HepG2 (cell line): ENCODE results near the gene PTPN18. TPM values are rescaled to one million over a fixed set of nuclear protein-coding genes. Genes with fewer than 3 reads are reported as not detected.

Experiments used
- ELK4 ChIP-seq: sonication (generic); formaldehyde crosslinking; IDR thresholded peaks from 2 replicates; pipeline ENCODE4 v1.9.0; 2021; ENCODE audit warnings: missing genetic modification reagents, borderline replicate concordance
- GPN1 ChIP-seq: sonication (generic); formaldehyde crosslinking; IDR thresholded peaks from 2 replicates; pipeline ENCODE4 v1.5.1; 2020; ENCODE audit warnings: missing genetic modification reagents, borderline replicate concordance
- HMG20B ChIP-seq: conservative IDR thresholded peaks from 2 replicates; pipeline ENCODE4 v1.6.1; 2016; ENCODE audit warnings: missing genetic modification reagents, missing compliant biosample characterization
- ISL2 ChIP-seq: sonication (generic); formaldehyde crosslinking; IDR thresholded peaks from 2 replicates; pipeline ENCODE4 v1.5.0; 2020; ENCODE audit warnings: missing genetic modification reagents
- MAZ ChIP-seq, 2 experiments: sonication (generic) in 1 of 2; formaldehyde crosslinking in 1 of 2; IDR thresholded peaks; 2 replicates each; pipeline versions ENCODE4 v1.5.0 to v1.6.1; 2012 to 2020; ENCODE audit warnings: low read depth in 2 of 2, mild to moderate bottlenecking in 2 of 2, borderline replicate concordance in 1 of 2, improper control_type of control experiment in 1 of 2, low read length in 1 of 2, missing genetic modification reagents in 1 of 2, moderate library complexity in 1 of 2
- MTA1 ChIP-seq: sonication (generic); formaldehyde crosslinking; IDR thresholded peaks from 2 replicates; pipeline ENCODE4 v1.4.0; 2020; ENCODE audit warnings: missing genetic modification reagents, mild to moderate bottlenecking, borderline replicate concordance
- NFE2 ChIP-seq: sonication (generic); formaldehyde crosslinking; IDR thresholded peaks from 2 replicates; pipeline ENCODE4 v1.4.0; 2020; ENCODE audit warnings: missing genetic modification reagents
- SRSF4 ChIP-seq: fragments of 200-400 bp; formaldehyde crosslinking; IDR thresholded peaks from one replicate; pipeline ENCODE4 v1.6.1; 2018; ENCODE audit warnings: mild to moderate bottlenecking, low read depth, low read length, moderate library complexity; ENCODE audit not compliant: poor library complexity, severe bottlenecking
- TBL1XR1 ChIP-seq: fragments of 150-350 bp; IDR thresholded peaks from 2 replicates; pipeline ENCODE4 v1.6.1; 2014; ENCODE audit warnings: borderline replicate concordance, low read length; ENCODE audit not compliant: partially characterized antibody
- THAP9 ChIP-seq: sonication (generic); formaldehyde crosslinking; IDR thresholded peaks from 2 replicates; pipeline ENCODE4; 2020; ENCODE audit warnings: missing genetic modification reagents, mild to moderate bottlenecking, borderline replicate concordance
- ZFP41 ChIP-seq: sonication (generic); formaldehyde crosslinking; IDR thresholded peaks from 2 replicates; pipeline ENCODE4 v1.4.0; 2020; ENCODE audit warnings: mild to moderate bottlenecking, missing genetic modification reagents, borderline replicate concordance
- ZNF205 ChIP-seq: IDR thresholded peaks from 2 replicates; pipeline ENCODE4 v1.6.1; 2018; ENCODE audit warnings: missing biosample characterization, missing genetic modification reagents
- ZNF331 ChIP-seq: sonication (generic); formaldehyde crosslinking; IDR thresholded peaks from 2 replicates; pipeline ENCODE4 v1.4.0; 2020; ENCODE audit warnings: missing genetic modification reagents
- ZNF615 ChIP-seq: sonication (generic); formaldehyde crosslinking; IDR thresholded peaks from 2 replicates; pipeline ENCODE4 v1.5.0; 2020; ENCODE audit warnings: mild to moderate bottlenecking, missing genetic modification reagents, borderline replicate concordance
- ZNF749 ChIP-seq: sonication (generic); formaldehyde crosslinking; IDR thresholded peaks from 2 replicates; pipeline ENCODE4 v1.8.0; 2022; ENCODE audit warnings: mild to moderate bottlenecking, missing genetic modification reagents, moderate library complexity, borderline replicate concordance
- polyA plus RNA-seq, 8 experiments: library from polyadenylated mRNA; depleted of rRNA in 3 of 8; stranded (reverse) in 7 of 8; unstranded in 1 of 8; fragments of >200 nt; fragmentation: Illumina TruSeq in 4 of 8; extraction: Trizol in 4 of 8; gene quantifications; 2 replicates each; pipeline versions ENCODE4 v1.2.1 to v1.2.3, GENCODE V29; 2011 to 2016; ENCODE audit warnings: low read depth in 4 of 8, missing spikeins in 1 of 8, mixed read lengths in 1 of 8; ENCODE audit not compliant: insufficient read depth in 1 of 8
- total RNA-seq, 5 experiments: library from RNA; depleted of rRNA; stranded (reverse); fragments of >200 nt; fragmentation: Illumina TruSeq; extraction: Trizol; gene quantifications; 2 replicates each; pipeline ENCODE4 v1.2.3, GENCODE V29; 2016; ENCODE audit warnings: low read depth in 1 of 5
- TF ChIP-seq, protein P1 (sequence below): IDR thresholded peaks from 2 replicates; pipeline ENCODE4 v1.6.1; 2016; ENCODE audit warnings: low read depth, borderline replicate concordance
- TF ChIP-seq, protein P2 (sequence below): sonication (generic); formaldehyde crosslinking; IDR thresholded peaks from 2 replicates; pipeline ENCODE4 v1.5.1; 2020; ENCODE audit warnings: mild to moderate bottlenecking, missing genetic modification reagents, moderate library complexity

Gene PTPN18
- total and polyA plus RNA-seq, 2 of the 13 experiments (the other 11 are each of a cell fraction or from before 2014, with no cell fraction given): 14.8 to 39.6 TPM

GRCh38 chr2:130336877-130337734 is 18.8 kb upstream of the PTPN18 start (continued):
- TF ChIP-seq ELK4 (CRISPR knock-in tag) (no peak), ZNF331 (CRISPR knock-in tag) (peak; percentile 84), NFE2 (0 out of 2 replicates have a peak, but pooled peaks have one; percentile 11), THAP9 (CRISPR knock-in tag) (peak; percentile 59; the same call in 1 of the 2 replicates), ZNF615 (CRISPR knock-in tag) (peak; percentile 65; the same call in 1 of the 2 replicates), MAZ (IDR thresholded peaks at IDR 0.05; ENCODE audit: borderline replicate concordance, low read depth, low read length) (peak; percentile 48; the same call in 1 of the 2 replicates), MAZ (CRISPR knock-in tag; IDR thresholded peaks at IDR 0.05; ENCODE audit: low read depth) (no peak), ZNF205 (CRISPR knock-in tag) (peak; percentile 92), SRSF4 (no peak), GPN1 (CRISPR knock-in tag) (peak; percentile 65; the same call in 1 of the 2 replicates), ISL2 (CRISPR knock-in tag) (peak; percentile 84), TBL1XR1 (peak; percentile 81), MTA1 (CRISPR knock-in tag) (no peak), HMG20B (CRISPR knock-in tag) (no peak), ZNF749 (CRISPR knock-in tag) (peak; percentile 64; the same call in 1 of the 2 replicates), ZFP41 (no peak; the same call in 1 of the 2 replicates)
- TF ChIP-seq, protein P1, sequence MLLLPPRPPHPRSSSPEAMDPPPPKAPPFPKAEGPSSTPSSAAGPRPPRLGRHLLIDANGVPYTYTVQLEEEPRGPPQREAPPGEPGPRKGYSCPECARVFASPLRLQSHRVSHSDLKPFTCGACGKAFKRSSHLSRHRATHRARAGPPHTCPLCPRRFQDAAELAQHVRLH (CRISPR knock-in tag): peak; percentile 74; the same call in 1 of the 2 replicates
- TF ChIP-seq, protein P2, sequence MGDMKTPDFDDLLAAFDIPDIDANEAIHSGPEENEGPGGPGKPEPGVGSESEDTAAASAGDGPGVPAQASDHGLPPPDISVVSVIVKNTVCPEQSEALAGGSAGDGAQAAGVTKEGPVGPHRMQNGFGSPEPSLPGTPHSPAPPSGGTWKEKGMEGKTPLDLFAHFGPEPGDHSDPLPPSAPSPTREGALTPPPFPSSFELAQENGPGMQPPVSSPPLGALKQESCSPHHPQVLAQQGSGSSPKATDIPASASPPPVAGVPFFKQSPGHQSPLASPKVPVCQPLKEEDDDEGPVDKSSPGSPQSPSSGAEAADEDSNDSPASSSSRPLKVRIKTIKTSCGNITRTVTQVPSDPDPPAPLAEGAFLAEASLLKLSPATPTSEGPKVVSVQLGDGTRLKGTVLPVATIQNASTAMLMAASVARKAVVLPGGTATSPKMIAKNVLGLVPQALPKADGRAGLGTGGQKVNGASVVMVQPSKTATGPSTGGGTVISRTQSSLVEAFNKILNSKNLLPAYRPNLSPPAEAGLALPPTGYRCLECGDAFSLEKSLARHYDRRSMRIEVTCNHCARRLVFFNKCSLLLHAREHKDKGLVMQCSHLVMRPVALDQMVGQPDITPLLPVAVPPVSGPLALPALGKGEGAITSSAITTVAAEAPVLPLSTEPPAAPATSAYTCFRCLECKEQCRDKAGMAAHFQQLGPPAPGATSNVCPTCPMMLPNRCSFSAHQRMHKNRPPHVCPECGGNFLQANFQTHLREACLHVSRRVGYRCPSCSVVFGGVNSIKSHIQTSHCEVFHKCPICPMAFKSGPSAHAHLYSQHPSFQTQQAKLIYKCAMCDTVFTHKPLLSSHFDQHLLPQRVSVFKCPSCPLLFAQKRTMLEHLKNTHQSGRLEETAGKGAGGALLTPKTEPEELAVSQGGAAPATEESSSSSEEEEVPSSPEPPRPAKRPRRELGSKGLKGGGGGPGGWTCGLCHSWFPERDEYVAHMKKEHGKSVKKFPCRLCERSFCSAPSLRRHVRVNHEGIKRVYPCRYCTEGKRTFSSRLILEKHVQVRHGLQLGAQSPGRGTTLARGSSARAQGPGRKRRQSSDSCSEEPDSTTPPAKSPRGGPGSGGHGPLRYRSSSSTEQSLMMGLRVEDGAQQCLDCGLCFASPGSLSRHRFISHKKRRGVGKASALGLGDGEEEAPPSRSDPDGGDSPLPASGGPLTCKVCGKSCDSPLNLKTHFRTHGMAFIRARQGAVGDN (CRISPR knock-in tag): peak; percentile 95
